CD4-positive, alpha-beta T cell treated with Interleukin-21 for 1 hour (primary cell): ENCODE results near the gene GPER1.
"Not testable (repeated sequence)": the region's sequence is repeated elsewhere in the genome, so short reads cannot be mapped to it uniquely, and the experiment has no call there.

Experiments used
- DNase-seq: peaks from one replicate; pipeline ENCODE4 v3.0.0-alpha.2; 2020

Gene GPER1

DNA sequence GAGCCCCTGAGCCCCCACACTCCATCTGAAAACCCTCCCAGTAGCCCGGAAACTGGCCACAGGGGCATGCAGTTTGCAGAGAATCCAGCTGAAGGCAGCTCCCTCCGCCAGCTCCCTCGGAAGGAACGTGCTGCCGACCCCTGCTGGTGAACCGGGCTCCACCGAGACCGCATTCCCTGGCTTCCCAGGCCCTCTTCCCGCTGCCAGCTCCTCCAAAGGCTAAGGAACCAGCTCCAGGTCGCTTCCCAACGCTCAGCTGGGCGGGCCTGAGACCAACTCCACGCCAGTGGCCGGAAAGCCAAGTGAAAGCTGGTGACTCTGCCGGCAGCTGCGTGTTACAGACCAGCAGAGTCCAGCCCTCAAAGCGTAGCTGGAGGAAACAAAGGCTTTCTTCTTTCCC is 35.8 kb downstream of the GPER1 start:
- DNase-seq, result no peak

- DNase-seq, result no peak
Measured at GRCh38 chr7:1124164-1124563, 36.3 kb downstream of the GPER1 start.

- no peak for DNase-seq
Measured at GRCh38 chr7:1124816-1125602, 37.1 kb downstream of the GPER1 start.

DNA sequence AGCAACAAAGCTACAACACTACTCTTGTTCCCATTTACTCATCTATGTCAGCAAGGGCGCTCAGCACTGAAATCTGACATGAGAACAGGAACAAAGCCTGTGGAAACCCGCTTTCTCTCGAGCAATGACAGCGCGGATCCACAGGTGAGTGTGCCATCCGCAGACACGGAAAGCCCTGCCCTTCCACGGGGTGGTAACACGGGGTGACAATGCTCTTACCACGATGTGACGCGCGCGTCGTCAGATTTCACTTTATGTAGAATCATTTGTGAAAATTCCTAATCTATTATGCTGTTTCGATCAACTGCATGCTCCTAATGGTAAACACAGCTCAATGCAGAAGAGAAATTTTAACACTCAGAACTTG is 37.7 kb downstream of the GPER1 start:
- no peak for DNase-seq

DNA sequence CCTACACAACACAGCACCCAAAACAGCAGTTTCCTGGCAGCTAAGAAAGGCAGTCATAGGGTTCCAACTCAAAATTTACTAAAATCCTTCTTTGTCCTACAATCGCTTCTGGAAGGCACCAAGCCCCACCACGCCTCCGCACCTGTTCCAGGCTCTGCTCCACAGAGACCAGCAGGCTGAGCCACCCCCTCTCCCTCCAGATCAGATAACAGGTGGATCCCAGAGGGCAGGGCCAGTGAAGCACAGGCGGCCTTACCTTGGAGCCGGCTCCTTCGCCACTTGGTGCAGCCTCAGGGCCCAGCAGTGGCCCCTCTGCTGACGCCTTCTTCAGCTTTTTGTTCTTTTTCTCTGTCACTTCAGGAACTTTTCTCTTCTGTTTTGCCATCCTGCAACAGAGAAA is 39.1 kb downstream of the GPER1 start:
- no peak for DNase-seq

DNA sequence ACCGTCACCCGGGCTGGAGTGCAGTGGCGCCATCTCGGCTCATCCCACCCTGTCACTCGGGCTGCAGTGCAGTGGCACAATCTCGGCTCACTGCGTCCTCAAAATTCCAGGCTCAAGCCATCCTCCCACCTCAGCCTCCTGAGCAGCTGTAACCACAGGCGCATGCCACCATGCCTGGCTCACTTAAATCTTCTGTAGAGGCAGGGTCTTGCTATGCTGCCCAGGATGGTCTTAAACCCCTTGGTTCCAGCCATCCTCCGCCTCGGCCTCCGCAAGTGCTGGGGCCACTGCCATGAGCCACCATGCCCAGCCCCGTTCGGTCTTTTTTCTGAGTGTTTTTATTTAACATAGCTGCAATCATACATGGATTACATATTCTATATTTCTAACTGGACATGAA is 41.5 kb downstream of the GPER1 start:
- no peak for DNase-seq

DNA sequence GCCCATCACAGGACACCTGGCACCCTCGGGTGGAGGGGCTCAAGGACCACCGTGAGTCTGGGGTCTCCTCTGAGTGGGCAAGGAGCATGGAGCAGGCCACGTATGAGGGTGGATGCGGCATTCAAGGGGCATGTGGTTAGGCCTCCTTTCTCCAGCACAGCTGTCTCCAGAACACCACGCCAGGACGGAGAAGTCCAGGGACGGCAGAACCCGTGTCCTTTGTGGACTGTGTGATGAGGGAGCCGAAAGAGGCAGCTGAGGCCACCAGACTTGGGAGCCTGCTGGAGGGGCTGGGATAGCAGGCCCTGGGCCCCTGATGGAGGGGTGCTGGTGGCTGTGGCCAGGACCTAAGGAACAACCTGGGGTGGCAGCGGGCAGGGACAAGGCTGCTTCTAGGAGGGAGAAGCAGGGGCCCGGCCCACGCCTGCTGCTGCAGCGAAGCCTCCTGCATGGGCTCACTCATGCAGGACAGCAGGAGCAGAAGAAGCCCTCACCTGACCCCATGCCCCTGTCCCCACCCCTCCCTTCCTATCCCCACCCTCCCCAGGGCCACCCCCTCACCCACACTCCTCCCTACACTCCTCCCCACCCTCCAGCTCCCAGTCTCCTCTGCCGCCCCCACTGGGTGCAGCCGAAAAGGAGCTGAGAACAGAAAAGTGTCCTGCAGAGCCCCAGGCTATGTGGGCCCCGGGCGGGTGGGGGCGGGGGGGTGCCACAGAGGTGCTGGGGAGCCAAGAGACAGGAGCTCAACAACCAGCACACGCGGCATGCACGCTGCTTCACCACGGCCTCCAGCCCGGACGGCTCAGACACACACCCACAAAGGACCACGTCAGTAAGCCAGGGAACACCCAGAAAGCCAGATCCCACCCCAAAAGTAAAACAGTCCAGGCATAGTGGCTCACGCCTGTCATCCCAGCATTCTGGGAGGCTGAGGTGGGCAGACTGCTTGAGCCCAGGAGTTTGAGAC is 42.4 kb downstream of the GPER1 start:
- DNase-seq, result no peak

DNA sequence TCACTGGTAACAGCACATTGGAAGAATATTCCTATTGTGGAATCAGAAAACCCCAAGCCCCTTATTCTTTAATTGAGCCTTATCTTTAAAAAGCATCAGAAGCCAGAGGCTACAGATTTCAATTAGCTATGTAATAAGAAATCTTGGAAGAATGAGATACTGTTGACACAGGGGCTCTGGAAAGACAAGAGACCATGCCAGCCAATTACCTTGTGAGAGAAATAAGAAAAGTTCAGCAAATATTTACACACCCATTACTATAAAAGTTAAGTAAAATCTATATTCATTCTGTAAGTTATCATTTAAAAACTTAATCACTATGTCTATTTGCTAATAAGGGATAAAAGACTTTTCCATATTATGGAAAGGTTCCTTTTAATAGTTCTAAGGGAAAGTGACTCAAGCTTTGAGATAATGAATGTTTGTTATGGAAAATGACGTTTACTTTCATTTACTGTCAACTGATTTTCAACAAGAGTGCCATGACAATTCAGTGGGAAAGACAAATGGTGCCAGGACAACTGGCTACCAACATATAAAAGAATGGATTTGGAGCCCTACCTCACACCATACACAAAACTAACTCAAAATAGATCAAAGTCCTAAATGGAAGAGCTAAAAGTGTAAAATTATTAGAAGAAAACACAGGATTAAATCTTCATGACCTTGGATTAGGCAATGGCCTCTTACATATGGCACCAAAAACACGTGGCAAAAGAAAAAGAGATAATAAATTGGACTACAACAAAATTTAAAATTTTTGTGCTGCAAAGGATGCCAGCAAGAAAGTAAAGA is 43.8 kb downstream of the GPER1 start:
- DNase-seq, result no peak

- no peak for DNase-seq
Measured at GRCh38 chr7:1134951-1135350, 47.0 kb downstream of the GPER1 start.

GRCh38 chr7:1136841-1137516 is 49.1 kb downstream of the GPER1 start:
- DNase-seq, result no peak

DNA sequence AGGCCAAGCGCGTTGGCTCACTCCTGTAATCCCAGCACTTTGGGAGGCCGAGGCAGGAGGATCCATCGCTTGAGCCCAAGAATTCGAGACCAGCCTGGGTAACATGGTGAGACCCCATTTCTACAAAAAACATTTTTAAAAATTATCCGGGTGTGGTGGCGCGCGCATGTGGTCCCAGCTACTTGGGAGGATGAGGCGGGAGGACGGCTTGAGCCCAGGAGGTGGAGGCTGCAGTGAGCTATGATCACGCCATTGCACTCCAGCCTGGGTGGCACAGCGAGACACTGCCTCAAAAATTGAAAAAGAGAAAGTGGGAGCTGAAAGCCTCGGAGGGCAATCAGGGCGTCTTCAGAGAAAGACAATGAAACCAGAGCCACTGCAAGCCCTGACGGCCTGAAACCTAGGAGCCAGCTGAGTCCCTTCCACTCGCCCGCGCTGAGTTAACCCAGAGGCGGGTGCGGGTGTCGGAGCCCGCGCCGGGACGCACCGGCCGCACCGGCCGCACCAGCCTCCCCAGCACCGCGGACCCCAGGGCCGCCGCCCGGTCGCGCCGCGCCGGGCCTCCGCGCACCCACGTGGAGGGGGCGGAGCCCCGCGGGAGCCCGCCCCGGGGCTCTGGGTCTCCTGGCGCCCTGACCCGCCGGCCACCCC is 49.7 kb downstream of the GPER1 start:
- no peak for DNase-seq

- DNase-seq, result no peak
Measured at GRCh38 chr7:1140476-1141104, 52.7 kb downstream of the GPER1 start.

DNA sequence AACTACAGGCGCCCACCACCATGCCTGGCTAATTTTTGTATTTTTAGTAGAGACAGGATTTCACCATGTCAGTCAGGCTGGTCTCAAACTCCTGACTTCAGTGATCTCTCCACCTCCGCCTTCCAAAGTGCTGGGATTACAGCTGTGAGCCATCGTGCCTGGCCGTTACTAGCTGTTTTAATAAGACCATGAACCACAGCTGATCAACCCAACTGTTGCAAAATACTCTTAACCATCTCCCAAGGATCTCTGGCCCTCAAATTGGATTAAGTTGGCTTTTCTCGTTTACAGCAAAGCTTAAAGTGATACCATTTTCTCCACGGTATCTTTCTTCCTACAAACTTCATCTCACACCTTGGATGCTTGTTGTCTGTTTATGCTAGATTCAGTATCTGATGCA is 53.7 kb downstream of the GPER1 start:
- no peak for DNase-seq

DNA sequence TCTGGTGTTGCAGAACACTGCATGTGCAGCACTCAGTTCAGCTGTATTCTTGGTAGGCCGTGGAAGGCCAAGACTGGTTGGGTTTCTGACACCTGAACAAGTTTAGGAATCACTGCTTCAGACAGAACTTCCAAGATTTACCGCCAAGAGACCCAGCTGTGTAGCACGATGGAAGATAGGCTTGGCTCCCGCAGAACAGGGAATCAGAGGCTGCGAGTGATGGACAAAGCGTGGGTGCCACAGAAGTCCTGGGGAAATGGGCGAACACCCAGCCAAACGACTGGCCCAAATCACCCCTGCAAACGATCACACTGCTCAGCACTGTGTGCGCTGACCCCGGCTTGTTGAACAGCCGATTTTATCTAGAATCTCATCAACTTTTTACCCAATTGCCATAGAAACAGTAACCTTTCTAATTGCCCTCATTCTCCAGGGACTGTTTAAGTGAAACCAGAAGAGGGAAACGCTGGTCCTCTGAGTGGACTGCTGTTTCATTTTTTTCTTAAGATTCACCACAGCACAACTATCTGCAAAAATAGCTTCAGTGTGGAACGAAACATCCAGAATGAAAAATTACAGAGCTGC is 54.2 kb downstream of the GPER1 start:
- DNase-seq, result no peak

GRCh38 chr7:1143031-1143430 is 55.1 kb downstream of the GPER1 start:
- DNase-seq, result not testable (repeated sequence)
